H9 (cell line): Measurements from ENCODE around the gene PRKAG2. TPM values are rescaled to one million over a fixed set of nuclear protein-coding genes. Genes with fewer than 3 reads are reported as not detected.

Source experiments
- DNase-seq: peaks from one replicate; pipeline ENCODE4 v3.0.0-alpha.2; 2017
- H2AFZ ChIP-seq: one replicate; pipeline ENCODE4 v1.6.1; 2013; ENCODE audit warnings: mild to moderate bottlenecking, low read length, control low read depth, moderate library complexity
- H2AK5ac ChIP-seq: 2 replicates; pipeline ENCODE4 v1.6.1; 2013; ENCODE audit warnings: low read length, control low read depth, mixed read lengths; ENCODE audit not compliant: insufficient read length
- H2BK120ac ChIP-seq: one replicate; pipeline ENCODE4 v1.6.1; 2013; ENCODE audit warnings: low read depth, mild to moderate bottlenecking, low read length, control low read depth, inconsistent platforms; ENCODE audit not compliant: poor library complexity, severe bottlenecking
- H2BK12ac ChIP-seq: 2 replicates; pipeline ENCODE4 v1.6.1; 2013; ENCODE audit warnings: low read length, control low read depth, mixed read lengths, low read depth; ENCODE audit not compliant: insufficient read length
- H2BK15ac ChIP-seq: 2 replicates; pipeline ENCODE4 v1.6.1; 2013; ENCODE audit warnings: low read depth, low read length, control low read depth
- H2BK20ac ChIP-seq: one replicate; pipeline ENCODE4 v1.6.1; 2013; ENCODE audit warnings: low read depth, mild to moderate bottlenecking, low read length, control low read depth, inconsistent platforms; ENCODE audit not compliant: poor library complexity, severe bottlenecking
- H2BK5ac ChIP-seq: 2 replicates; pipeline ENCODE4 v1.6.1; 2013; ENCODE audit warnings: low read length, control low read depth, mixed read lengths; ENCODE audit not compliant: insufficient read length
- H3K14ac ChIP-seq: 2 replicates; pipeline ENCODE4 v1.6.1; 2013; ENCODE audit warnings: low read length, control low read depth; ENCODE audit not compliant: insufficient read depth
- H3K18ac ChIP-seq: 2 replicates; pipeline ENCODE4 v1.6.1; 2013; ENCODE audit warnings: low read depth, mild to moderate bottlenecking, mixed read lengths, low read length, control low read depth; ENCODE audit not compliant: insufficient read length
- H3K23ac ChIP-seq: 2 replicates; pipeline ENCODE4 v1.6.1; 2013; ENCODE audit warnings: low read length, control low read depth, mixed read lengths, low read depth; ENCODE audit not compliant: insufficient read length
- H3K23me2 ChIP-seq: 2 replicates; pipeline ENCODE4 v1.6.1; 2013; ENCODE audit warnings: low read depth, mild to moderate bottlenecking, mixed read lengths, low read length, control low read depth; ENCODE audit not compliant: insufficient read length, poor library complexity, severe bottlenecking
- H3K27ac ChIP-seq: 2 replicates; pipeline ENCODE4 v1.5.1; 2013; ENCODE audit warnings: low read length, control low read depth, mixed read lengths, low read depth; ENCODE audit not compliant: insufficient read length
- H3K27me3 ChIP-seq: 2 replicates; pipeline ENCODE4 v1.6.1; 2013; ENCODE audit warnings: low read length, control low read depth, inconsistent platforms; ENCODE audit not compliant: insufficient read depth
- H3K4ac ChIP-seq: 2 replicates; pipeline ENCODE4 v1.6.1; 2013; ENCODE audit warnings: low read depth, mild to moderate bottlenecking, control low read depth, inconsistent platforms, low read length, moderate library complexity
- H3K4me1 ChIP-seq: 2 replicates; pipeline ENCODE4 v1.6.1; 2013; ENCODE audit warnings: low read length, control low read depth, inconsistent platforms; ENCODE audit not compliant: insufficient read depth
- H3K4me2 ChIP-seq: 2 replicates; pipeline ENCODE4 v1.6.1; 2013; ENCODE audit warnings: low read length, control low read depth, mixed read lengths; ENCODE audit not compliant: insufficient read length, insufficient read depth
- H3K56ac ChIP-seq: 2 replicates; pipeline ENCODE4 v1.6.1; 2013; ENCODE audit warnings: low read depth, mild to moderate bottlenecking, mixed read lengths, low read length, control low read depth; ENCODE audit not compliant: insufficient read length
- H3K79me1 ChIP-seq: 2 replicates; pipeline ENCODE4 v1.6.1; 2013; ENCODE audit warnings: low read depth, mild to moderate bottlenecking, moderate library complexity, low read length, control low read depth, inconsistent platforms; ENCODE audit not compliant: insufficient read depth, poor library complexity, severe bottlenecking
- H3K79me2 ChIP-seq: 2 replicates; pipeline ENCODE4 v1.6.1; 2013; ENCODE audit warnings: low read length, control low read depth, inconsistent platforms; ENCODE audit not compliant: insufficient read depth
- H3K9ac ChIP-seq: 2 replicates; pipeline ENCODE4 v1.6.1; 2013; ENCODE audit warnings: low read length, control low read depth, mixed read lengths; ENCODE audit not compliant: insufficient read length; ENCODE audit errors: extremely low read depth
- H3K9me3 ChIP-seq: one replicate; pipeline ENCODE4 v1.6.1; 2013; ENCODE audit warnings: low read depth, low read length, inconsistent platforms; ENCODE audit not compliant: control insufficient read depth
- H3T11ph ChIP-seq: one replicate; pipeline ENCODE4 v1.6.1; 2013; ENCODE audit warnings: mild to moderate bottlenecking, low read length, control low read depth, inconsistent platforms
- H4K20me1 ChIP-seq: one replicate; pipeline ENCODE4 v1.6.1; 2013; ENCODE audit not compliant: control insufficient read depth, insufficient read length, insufficient read depth
- H4K5ac ChIP-seq: 2 replicates; pipeline ENCODE4 v1.6.1; 2013; ENCODE audit warnings: low read depth, mild to moderate bottlenecking, mixed read lengths, low read length, control low read depth; ENCODE audit not compliant: insufficient read length
- H4K8ac ChIP-seq: replicated peaks from 2 replicates; pipeline ENCODE4 v1.6.1; 2013; ENCODE audit warnings: low read length, control low read depth, mixed read lengths, low read depth; ENCODE audit not compliant: insufficient read length
- H4K91ac ChIP-seq: 2 replicates; pipeline ENCODE4 v1.6.1; 2013; ENCODE audit warnings: low read depth, mild to moderate bottlenecking, moderate library complexity, mixed read lengths, low read length, control low read depth; ENCODE audit not compliant: insufficient read length
- H3K27ac Mint-ChIP-seq, 3 experiments: 2 replicates in 2 of 3; 3 replicates in 1 of 3; pipeline ENCODE4 v1.8.0; 2020 to 2021; ENCODE audit warnings: mixed read lengths in 3 of 3, mild to moderate bottlenecking in 1 of 3, moderate library complexity in 1 of 3
- H3K27me3 Mint-ChIP-seq: 2 replicates; pipeline ENCODE4 v1.8.0; 2021; ENCODE audit warnings: low read depth, mild to moderate bottlenecking, moderate library complexity, mixed read lengths
- H3K36me3 Mint-ChIP-seq, 3 experiments: 2 replicates in 2 of 3; 3 replicates in 1 of 3; pipeline ENCODE4 v1.8.0; 2020 to 2021; ENCODE audit warnings: low read depth in 3 of 3, mixed read lengths in 3 of 3; ENCODE audit not compliant: insufficient read depth in 1 of 3
- H3K4me1 Mint-ChIP-seq, 2 experiments: 2 replicates each; pipeline ENCODE4 v1.8.0; 2020; ENCODE audit warnings: mixed read lengths in 2 of 2
- H3K4me3 Mint-ChIP-seq, 2 experiments: 2 replicates in 1 of 2; 3 replicates in 1 of 2; pipeline ENCODE4 v1.8.0; 2020 to 2021; ENCODE audit warnings: mild to moderate bottlenecking in 2 of 2, mixed read lengths in 2 of 2, moderate library complexity in 1 of 2
- H3K9me3 Mint-ChIP-seq, 2 experiments: 2 replicates in 1 of 2; 3 replicates in 1 of 2; pipeline ENCODE4 v1.8.0; 2020; ENCODE audit warnings: mild to moderate bottlenecking in 2 of 2, mixed read lengths in 2 of 2, moderate library complexity in 1 of 2
- CTCF ChIP-seq: fragments of 200-600 bp; sonication (generic); conservative IDR thresholded peaks from 3 replicates; pipeline ENCODE4 v1.8.0; 2021; ENCODE audit warnings: antibody characterized with exemption, mild to moderate bottlenecking
- WGBS: extraction: QIAGEN DNeasy Blood & Tissue Kit; methylation state at CpG from one replicate; pipeline ENCODE4 v1.1.7; 2013; ENCODE audit warnings: missing lambda C conversion rate, low lambda C conversion rate, mixed read lengths; ENCODE audit not compliant: insufficient read length; ENCODE audit errors: extremely low coverage; 5-methylcytosine and 5-hydroxymethylcytosine counted together
- total RNA-seq: library from RNA; stranded (reverse); gene quantifications from 2 replicates; pipeline ENCODE4 v1.2.1, GENCODE V29; 2021

Gene PRKAG2
- total RNA-seq, 1 experiment from 2014 or later: 11.8 TPM

GRCh38 chr7:151790830-151791620 lies 85.9 kb downstream of the PRKAG2 start:
- H4K20me1 ChIP-seq: no peaks in the 10 kb centered on the region
- H3K4ac ChIP-seq: no peak overlapping the region
- H4K5ac ChIP-seq: no peak overlapping the region
- H3T11ph ChIP-seq: no peak overlapping the region
- H3K79me1 ChIP-seq: no peaks in the 10 kb centered on the region
- Mint-ChIP-seq H3K27me3 (peaks cover 9% of the 10 kb centered on the region), H3K27ac (no peak overlapping the region), H3K36me3 (no peaks in the 10 kb centered on the region), H3K4me3 (no peak overlapping the region), H3K4me1 (peaks cover 15 to 23% of the 10 kb centered on the region in 2 experiments), H3K9me3 (no peaks in the 10 kb centered on the region)
- no peak overlapping the region for H3K9ac ChIP-seq
- no peak for TF ChIP-seq CTCF
- no peak overlapping the region for H3K18ac ChIP-seq
- H3K14ac ChIP-seq: no peak overlapping the region; the same call in 1 of the 2 replicates
- no peak overlapping the region for H2AK5ac ChIP-seq
- no peak overlapping the region for H2BK5ac ChIP-seq
- H4K91ac ChIP-seq: no peak overlapping the region
- no peak overlapping the region for H3K23ac ChIP-seq
- no peak overlapping the region for H4K8ac ChIP-seq
- H3K56ac ChIP-seq: no peak overlapping the region
- H3K23me2 ChIP-seq: peaks cover 3% of the 10 kb centered on the region
- DNase-seq: no peak
- H3K9me3 ChIP-seq: no peaks in the 10 kb centered on the region
- no peak overlapping the region for H3K4me2 ChIP-seq
- H3K27me3 ChIP-seq: no peaks in the 10 kb centered on the region
- H2AFZ ChIP-seq: no peak overlapping the region
- no peak overlapping the region for H3K27ac ChIP-seq
- no peak overlapping the region for H2BK120ac ChIP-seq
- no peak overlapping the region for H2BK20ac ChIP-seq
- H2BK15ac ChIP-seq: no peak overlapping the region
- no peak overlapping the region for H2BK12ac ChIP-seq
- H3K79me2 ChIP-seq: no peaks in the 10 kb centered on the region
- WGBS: no CpG with 5 or more reads among the region's 19 CpGs
- H3K4me1 ChIP-seq: no peaks in the 10 kb centered on the region
